Measurements from ENCODE around the gene TRIM40.

The TRIM40 gene

DNA sequence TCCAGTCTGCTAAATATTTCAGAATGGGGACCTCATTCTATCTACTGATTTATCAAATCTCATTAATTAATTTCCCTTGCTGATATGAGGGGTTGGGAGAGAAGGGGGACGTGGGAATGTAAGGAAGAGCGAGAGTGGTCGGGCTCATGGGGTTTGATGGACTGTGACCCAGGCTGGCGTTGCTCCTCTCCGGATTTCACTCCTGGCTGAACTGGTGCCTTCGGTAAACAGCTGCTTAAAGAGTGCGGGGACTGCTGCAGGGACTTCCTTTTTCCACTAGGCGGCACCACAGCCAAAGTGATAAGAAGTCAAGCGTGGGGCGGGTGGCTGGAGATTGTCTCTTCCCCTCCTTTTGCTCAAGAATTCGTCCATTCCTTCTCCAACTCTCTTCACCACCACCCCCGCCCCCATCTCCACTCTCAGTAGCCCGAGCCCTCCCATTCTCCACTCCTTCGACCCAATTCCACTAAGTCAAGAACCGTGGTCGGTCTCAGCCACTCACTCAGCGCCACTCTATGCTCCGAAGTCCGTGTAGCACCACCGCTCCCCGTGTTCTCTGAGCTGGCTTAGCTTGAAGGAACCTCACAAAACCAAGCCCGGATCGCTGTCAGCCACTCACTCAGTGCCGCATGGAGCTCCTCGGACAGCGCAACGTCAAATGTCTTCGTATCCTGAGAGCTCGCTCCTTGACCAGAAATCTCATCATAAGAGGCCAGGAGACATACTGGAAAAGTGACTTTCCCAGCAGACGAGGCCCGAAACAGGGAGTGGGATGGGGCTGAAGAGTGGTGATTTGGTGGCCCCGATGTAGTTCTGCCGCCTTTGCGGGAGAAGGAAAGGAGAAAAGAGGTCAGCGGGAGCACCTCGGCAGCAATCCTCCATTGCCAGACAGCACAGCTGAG is 32.7 kb upstream of the TRIM40 start:
- peak overlapping the region; percentile 38 for H3K4me3 ChIP-seq (ENCODE audit: low read depth, low read length)
- peak; percentile 71 for DNase-seq (ENCODE audit: low read depth)
- TF ChIP-seq, protein P1, sequence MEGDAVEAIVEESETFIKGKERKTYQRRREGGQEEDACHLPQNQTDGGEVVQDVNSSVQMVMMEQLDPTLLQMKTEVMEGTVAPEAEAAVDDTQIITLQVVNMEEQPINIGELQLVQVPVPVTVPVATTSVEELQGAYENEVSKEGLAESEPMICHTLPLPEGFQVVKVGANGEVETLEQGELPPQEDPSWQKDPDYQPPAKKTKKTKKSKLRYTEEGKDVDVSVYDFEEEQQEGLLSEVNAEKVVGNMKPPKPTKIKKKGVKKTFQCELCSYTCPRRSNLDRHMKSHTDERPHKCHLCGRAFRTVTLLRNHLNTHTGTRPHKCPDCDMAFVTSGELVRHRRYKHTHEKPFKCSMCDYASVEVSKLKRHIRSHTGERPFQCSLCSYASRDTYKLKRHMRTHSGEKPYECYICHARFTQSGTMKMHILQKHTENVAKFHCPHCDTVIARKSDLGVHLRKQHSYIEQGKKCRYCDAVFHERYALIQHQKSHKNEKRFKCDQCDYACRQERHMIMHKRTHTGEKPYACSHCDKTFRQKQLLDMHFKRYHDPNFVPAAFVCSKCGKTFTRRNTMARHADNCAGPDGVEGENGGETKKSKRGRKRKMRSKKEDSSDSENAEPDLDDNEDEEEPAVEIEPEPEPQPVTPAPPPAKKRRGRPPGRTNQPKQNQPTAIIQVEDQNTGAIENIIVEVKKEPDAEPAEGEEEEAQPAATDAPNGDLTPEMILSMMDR (IDR thresholded peaks at IDR 0.05; ENCODE audit: control insufficient read depth, extremely low read depth, insufficient read depth) = peak; percentile 85

DNA sequence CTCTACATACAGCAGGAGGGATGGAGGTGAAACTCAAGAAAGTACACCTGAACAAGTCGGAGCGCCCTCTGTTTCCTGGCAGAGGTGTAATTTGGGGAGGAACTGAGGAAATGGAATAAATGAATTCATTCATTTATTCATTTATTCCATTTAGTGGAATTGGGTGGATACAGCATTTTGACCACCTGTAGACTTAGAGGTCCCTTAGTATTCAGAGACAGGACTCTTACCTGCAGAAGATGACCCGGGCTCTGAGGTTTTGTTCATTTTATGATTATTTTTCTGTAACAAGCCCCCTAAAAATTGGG is 32.1 kb upstream of the TRIM40 start:
- no peak for DNase-seq (ENCODE audit: low read depth)
- H3K4me3 ChIP-seq (ENCODE audit: low read depth, low read length) = no peak overlapping the region
- TF ChIP-seq, protein P1 (IDR thresholded peaks at IDR 0.05; ENCODE audit: control insufficient read depth, extremely low read depth, insufficient read depth) = no peak

DNA sequence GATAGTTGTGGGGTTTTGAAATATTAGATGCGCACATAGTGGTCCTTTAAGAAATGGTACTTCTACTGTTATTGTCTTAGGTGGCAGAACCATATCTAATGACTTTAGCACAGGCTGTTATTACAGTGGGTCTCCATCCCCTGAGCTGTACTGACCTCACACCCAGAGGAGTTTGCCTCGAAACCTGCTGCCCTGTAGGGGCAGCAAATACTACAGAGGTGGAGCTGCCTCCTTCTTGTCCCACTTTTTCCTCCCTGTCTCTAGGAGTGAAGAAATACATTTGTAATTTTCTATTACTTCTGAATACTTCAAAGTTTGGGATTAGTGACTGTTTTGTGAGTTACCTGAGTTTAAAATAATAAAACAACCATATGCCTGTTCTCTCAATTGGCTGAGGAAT is 31.3 kb upstream of the TRIM40 start:
- DNase-seq (ENCODE audit: low read depth) = no peak
- TF ChIP-seq, protein P1 (IDR thresholded peaks at IDR 0.05; ENCODE audit: control insufficient read depth, extremely low read depth, insufficient read depth) = no peak

DNA sequence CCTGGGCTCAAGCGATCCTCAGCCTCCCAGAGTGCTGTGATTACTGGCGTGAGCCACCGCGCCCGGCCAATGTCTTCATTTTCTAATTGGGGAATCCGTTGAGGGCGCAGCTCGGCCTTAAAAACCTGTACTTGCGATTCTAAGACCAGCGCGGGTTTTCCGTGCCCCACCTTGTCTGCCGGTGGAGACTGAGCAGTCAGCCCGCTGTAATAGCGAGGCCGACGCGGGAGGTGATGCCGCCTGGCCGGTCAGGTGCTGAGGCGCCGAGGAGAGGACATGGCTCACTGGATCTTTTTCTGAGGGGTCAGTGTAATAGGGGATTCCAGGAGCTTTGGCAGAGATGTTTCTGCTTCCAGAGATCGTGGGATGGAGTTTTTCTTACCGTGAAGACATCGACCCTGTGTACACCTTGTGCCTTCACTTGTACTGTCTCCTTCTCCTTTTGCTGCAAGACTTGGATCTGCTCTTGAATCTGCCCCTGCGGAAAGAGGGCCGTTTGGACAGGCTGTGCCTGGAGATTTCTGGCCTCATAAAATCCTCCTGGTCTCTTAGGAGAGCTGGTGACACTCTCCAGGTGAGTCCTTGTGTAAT is 24.6 kb upstream of the TRIM40 start:
- no peak for DNase-seq (ENCODE audit: low read depth)
- H3K4me3 ChIP-seq (ENCODE audit: low read depth, low read length) = no peak overlapping the region
- TF ChIP-seq, protein P1 (IDR thresholded peaks at IDR 0.05; ENCODE audit: control insufficient read depth, extremely low read depth, insufficient read depth) = no peak

More for the DNA sequence above, 31.3 kb upstream of the TRIM40 start:
- H3K4me3 ChIP-seq (ENCODE audit: low read depth, low read length) = no peak overlapping the region

DNA sequence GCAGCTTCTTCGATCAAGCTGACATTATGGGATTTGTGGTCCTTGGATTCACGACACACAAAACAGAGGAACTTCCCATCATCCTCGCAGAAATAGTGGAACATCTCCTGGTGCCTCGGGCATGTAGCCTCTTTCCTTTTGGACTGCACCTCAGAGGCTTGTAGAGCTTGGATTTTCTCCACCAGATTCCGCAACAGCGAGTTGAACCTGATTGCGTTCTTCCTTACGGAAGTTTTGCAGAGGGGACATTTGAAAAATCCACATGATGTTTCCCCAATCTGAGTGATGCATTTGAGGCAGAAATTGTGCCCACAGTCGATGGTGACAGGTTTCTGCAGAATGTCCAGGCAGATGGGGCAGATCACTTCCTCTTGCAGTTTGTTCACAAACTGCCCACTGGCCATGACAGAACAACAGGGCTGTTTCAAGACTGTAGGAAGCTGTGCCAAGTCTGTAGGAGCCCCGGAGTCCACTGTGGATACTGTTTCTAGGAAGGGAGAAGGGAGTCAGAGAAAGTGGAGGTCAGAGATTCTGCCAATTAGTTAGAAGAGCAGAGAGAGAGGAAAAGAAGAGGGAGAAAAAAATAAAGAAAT is 23.4 kb upstream of the TRIM40 start:
- no peak overlapping the region for H3K4me3 ChIP-seq (ENCODE audit: low read depth, low read length)
- TF ChIP-seq, protein P1 (IDR thresholded peaks at IDR 0.05; ENCODE audit: control insufficient read depth, extremely low read depth, insufficient read depth) = no peak
- no peak for DNase-seq (ENCODE audit: low read depth)

DNA sequence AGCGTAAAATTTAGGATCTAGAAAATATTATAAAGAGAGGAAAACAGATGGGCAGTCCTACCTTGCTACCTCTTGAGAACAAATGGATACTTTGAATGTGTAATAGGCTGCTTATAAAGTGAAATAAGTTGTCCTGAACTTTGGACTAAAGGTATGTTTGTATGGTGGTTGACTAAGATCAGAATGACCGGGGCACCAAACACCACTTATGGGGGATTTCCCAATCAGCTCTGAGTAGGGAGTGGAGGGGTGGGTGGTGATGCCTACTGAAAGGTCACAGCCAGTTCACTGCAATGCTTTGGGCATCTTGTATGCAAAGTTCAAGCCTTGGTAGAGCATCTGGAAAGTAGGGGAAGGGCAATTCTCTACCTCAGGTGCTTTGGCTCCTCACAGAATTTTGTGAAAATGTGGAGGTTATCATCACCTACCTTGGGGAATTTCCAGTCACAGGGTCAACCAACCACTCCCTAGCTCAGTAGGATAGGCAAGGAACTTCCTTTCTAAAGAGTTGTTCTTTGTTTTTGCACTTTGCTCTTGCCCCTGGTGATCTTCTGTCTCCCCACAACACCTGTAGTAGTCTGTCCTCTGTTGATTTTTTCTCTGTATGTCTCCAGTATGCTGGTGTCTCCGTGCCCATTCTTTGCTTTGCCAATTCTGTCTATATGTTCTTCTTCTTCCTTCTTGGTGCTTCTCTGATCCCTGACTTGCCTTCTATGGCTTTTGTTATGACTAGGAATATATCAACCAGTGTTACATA is 22.8 kb upstream of the TRIM40 start, which contains the start of gene TRIM31:
TSS of gene TRIM31 (minus strand) at position 88 of the 757 bp plus-strand sequence. CDS start 285 bp downstream, outside the sequence.
- TF ChIP-seq, protein P1 (IDR thresholded peaks at IDR 0.05; ENCODE audit: control insufficient read depth, extremely low read depth, insufficient read depth) = no peak
- no peak for DNase-seq (ENCODE audit: low read depth)
- no peak within 1 kb of the TSS for H3K4me3 ChIP-seq (ENCODE audit: low read depth, low read length)

Measured in LNCaP clone FGC (cell line).